WERI-Rb-1 (cell line): ENCODE measurements around the gene SMIM41.

Source experiments
- DNase-seq: peaks from one replicate; pipeline ENCODE4 v3.0.0-alpha.2; 2020
- H3K27ac ChIP-seq: fragments of 250-450 bp; sonication (Bioruptor Pico); 2 replicates; pipeline ENCODE4 v1.5.1; 2020; ENCODE audit warnings: mild to moderate bottlenecking, moderate library complexity
- H3K27me3 ChIP-seq: fragments of 250-450 bp; sonication (Bioruptor Pico); 2 replicates; pipeline ENCODE4 v1.5.1; 2021; ENCODE audit warnings: mild to moderate bottlenecking, low read depth, moderate library complexity; ENCODE audit not compliant: insufficient read depth, severe bottlenecking
- H3K36me3 ChIP-seq: fragments of 250-450 bp; sonication (Bioruptor Pico); 2 replicates; pipeline ENCODE4 v1.5.1; 2020; ENCODE audit warnings: mild to moderate bottlenecking, moderate library complexity
- H3K4me3 ChIP-seq: 2 replicates; pipeline ENCODE4 v1.5.1; 2011; ENCODE audit warnings: low read depth, mild to moderate bottlenecking, control low read depth, low read length
- H3K9me3 ChIP-seq: fragments of 250-450 bp; sonication (Bioruptor Pico); 2 replicates; pipeline ENCODE4 v1.5.1; 2021; ENCODE audit warnings: mild to moderate bottlenecking, moderate library complexity; ENCODE audit not compliant: severe bottlenecking
- CTCF ChIP-seq: IDR thresholded peaks from 2 replicates; pipeline ENCODE4 v1.5.1; 2011; ENCODE audit warnings: low read depth, mild to moderate bottlenecking, control low read depth, inconsistent platforms, low read length

SMIM41 gene

GRCh38 chr12:52085682-52086180 lies 6.2 kb downstream of the SMIM41 start:
- H3K9me3 ChIP-seq, result no peaks in the 10 kb centered on the region
- peaks cover 55% of the 10 kb centered on the region for H3K27me3 ChIP-seq
- H3K27ac ChIP-seq, result no peak overlapping the region
- H3K4me3 ChIP-seq, result no peak overlapping the region
- no peaks in the 10 kb centered on the region for H3K36me3 ChIP-seq
- no peak for DNase-seq
- no peak for TF ChIP-seq CTCF

GRCh38 chr12:52086366-52086765 lies 6.9 kb downstream of the SMIM41 start:
- Histone ChIP-seq H3K36me3 (no peaks in the 10 kb centered on the region), H3K27me3 (peaks cover 61% of the 10 kb centered on the region), H3K4me3 (no peak overlapping the region), H3K27ac (no peak overlapping the region), H3K9me3 (no peaks in the 10 kb centered on the region)
- no peak for DNase-seq
- TF ChIP-seq CTCF, result no peak

- H3K9me3 ChIP-seq, result no peaks in the 10 kb centered on the region
- peaks cover 69% of the 10 kb centered on the region for H3K27me3 ChIP-seq
- H3K4me3 ChIP-seq, result no peak overlapping the region
- DNase-seq, result no peak
- H3K36me3 ChIP-seq, result no peaks in the 10 kb centered on the region
- no peak overlapping the region for H3K27ac ChIP-seq
- TF ChIP-seq CTCF, result no peak
Measured at GRCh38 chr12:52086944-52087835, 7.7 kb downstream of the SMIM41 start.

GRCh38 chr12:52087961-52088820 lies 8.7 kb downstream of the SMIM41 start:
- H3K27ac ChIP-seq, result no peak overlapping the region
- H3K27me3 ChIP-seq, result peaks cover 78% of the 10 kb centered on the region
- H3K36me3 ChIP-seq, result no peaks in the 10 kb centered on the region
- no peaks in the 10 kb centered on the region for H3K9me3 ChIP-seq
- no peak for TF ChIP-seq CTCF
- DNase-seq, result peak; percentile 21
- no peak overlapping the region for H3K4me3 ChIP-seq

GRCh38 chr12:52089491-52089890 lies 10.0 kb downstream of the SMIM41 start:
- TF ChIP-seq CTCF, result no peak
- no peak for DNase-seq
- H3K27ac ChIP-seq, result no peak overlapping the region
- no peaks in the 10 kb centered on the region for H3K36me3 ChIP-seq
- H3K4me3 ChIP-seq, result no peak overlapping the region
- H3K9me3 ChIP-seq, result no peaks in the 10 kb centered on the region
- peaks cover 84% of the 10 kb centered on the region for H3K27me3 ChIP-seq
